Astrocyte (in vitro differentiated cells and primary cell): ENCODE results near the gene LTBP2. TPM values are rescaled to one million over a fixed set of nuclear protein-coding genes. Genes with fewer than 3 reads are reported as not detected.

ENCODE experiments used
- DNase-seq: peaks from one replicate; pipeline ENCODE4 v3.0.0-alpha.2; 2010; ENCODE audit warnings: low read depth
- FAIRE-seq: peaks from 2 replicates; lab custom pipeline; 2011; peaks lifted over from hg19 to GRCh38; lab: Jason Lieb, UNC
- H2AFZ ChIP-seq: 2 replicates; pipeline ENCODE4 v1.6.0; 2012; ENCODE audit warnings: low read depth, low read length, inconsistent platforms
- H3K27ac ChIP-seq: 2 replicates; pipeline ENCODE4 v1.5.1; 2011; ENCODE audit warnings: low read depth, low read length, inconsistent platforms
- H3K27me3 ChIP-seq: 2 replicates; pipeline ENCODE4 v1.6.0; 2011; ENCODE audit warnings: low read length, inconsistent platforms; ENCODE audit not compliant: insufficient read depth
- H3K36me3 ChIP-seq: 2 replicates; pipeline ENCODE4 v1.5.1; 2011; ENCODE audit warnings: low read length, inconsistent platforms; ENCODE audit not compliant: insufficient read depth
- H3K4me1 ChIP-seq: 2 replicates; pipeline ENCODE4 v1.5.1; 2011; ENCODE audit warnings: low read length, inconsistent platforms; ENCODE audit not compliant: insufficient read depth
- H3K4me2 ChIP-seq: 2 replicates; pipeline ENCODE4 v1.6.0; 2012; ENCODE audit warnings: low read length, inconsistent platforms
- H3K4me3 ChIP-seq: 2 replicates; pipeline ENCODE4 v1.5.1; 2011; ENCODE audit warnings: low read depth, mild to moderate bottlenecking, low read length, inconsistent platforms; ENCODE audit not compliant: insufficient read depth
- H3K79me2 ChIP-seq: 2 replicates; pipeline ENCODE4 v1.6.0; 2012; ENCODE audit warnings: mild to moderate bottlenecking, low read length, inconsistent platforms; ENCODE audit not compliant: insufficient read depth
- H3K9ac ChIP-seq: 2 replicates; pipeline ENCODE4 v1.6.0; 2012; ENCODE audit warnings: mild to moderate bottlenecking, low read length, inconsistent platforms
- H3K9me3 ChIP-seq: 2 replicates; pipeline ENCODE4 v1.5.1; 2012; ENCODE audit warnings: low read depth, mild to moderate bottlenecking, low read length, inconsistent platforms; ENCODE audit not compliant: insufficient read depth
- H4K20me1 ChIP-seq: 2 replicates; pipeline ENCODE4 v1.6.0; 2012; ENCODE audit warnings: low read length, inconsistent platforms; ENCODE audit not compliant: insufficient read depth
- H3K27ac Mint-ChIP-seq: one replicate; pipeline ENCODE4 v1.8.0; 2021; ENCODE audit warnings: mild to moderate bottlenecking, mixed read lengths; ENCODE audit not compliant: unreplicated experiment
- H3K27me3 Mint-ChIP-seq: one replicate; pipeline ENCODE4 v1.8.0; 2021; ENCODE audit warnings: low read depth, mixed read lengths; ENCODE audit not compliant: unreplicated experiment
- H3K36me3 Mint-ChIP-seq: one replicate; pipeline ENCODE4 v1.8.0; 2021; ENCODE audit warnings: low read depth, mixed read lengths; ENCODE audit not compliant: unreplicated experiment
- H3K4me1 Mint-ChIP-seq: one replicate; pipeline ENCODE4 v1.8.0; 2021; ENCODE audit warnings: low read depth, mixed read lengths; ENCODE audit not compliant: unreplicated experiment
- H3K4me3 Mint-ChIP-seq: one replicate; pipeline ENCODE4 v1.8.0; 2021; ENCODE audit warnings: mild to moderate bottlenecking, moderate library complexity, mixed read lengths; ENCODE audit not compliant: unreplicated experiment
- H3K9me3 Mint-ChIP-seq: one replicate; pipeline ENCODE4 v1.8.0; 2021; ENCODE audit warnings: mild to moderate bottlenecking, mixed read lengths; ENCODE audit not compliant: unreplicated experiment
- EZH2 ChIP-seq: IDR thresholded peaks from 2 replicates; pipeline ENCODE4 v1.6.1; 2012; ENCODE audit warnings: mild to moderate bottlenecking, low read length, inconsistent platforms; ENCODE audit not compliant: insufficient read depth
- total RNA-seq: library from RNA; stranded (reverse); gene quantifications from 2 replicates; pipeline ENCODE4 v1.2.1, GENCODE V29; 2021
- TF ChIP-seq, protein P1 (sequence below): IDR thresholded peaks from 2 replicates; pipeline ENCODE4 v1.5.1; 2011; ENCODE audit warnings: low read depth, mild to moderate bottlenecking, inconsistent platforms, low read length, moderate library complexity; ENCODE audit not compliant: insufficient read depth

LTBP2 gene
- total RNA-seq, 1 donor from 2014 or later = 162 TPM

DNA sequence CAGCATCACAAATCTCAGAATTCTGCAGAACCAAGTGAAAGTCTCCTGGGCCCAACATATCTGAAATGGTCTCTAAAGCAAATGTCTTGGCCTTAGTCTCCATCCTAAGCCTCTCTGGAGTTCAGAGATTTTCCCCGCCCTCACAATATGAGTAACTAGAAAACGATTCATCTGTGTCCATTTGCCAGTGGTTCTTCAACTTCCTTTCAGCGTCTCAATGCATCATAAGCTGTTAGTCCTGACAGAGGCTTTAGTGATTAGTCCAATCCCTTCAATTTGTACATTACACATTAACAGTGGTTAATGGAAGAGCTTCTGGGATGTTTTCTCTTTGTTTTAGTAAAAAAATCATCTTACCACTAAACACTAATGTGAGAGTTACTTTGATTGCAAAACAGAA, 136.4 kb downstream of the LTBP2 start:
- TF ChIP-seq EZH2 = no peak
- TF ChIP-seq, protein P1, sequence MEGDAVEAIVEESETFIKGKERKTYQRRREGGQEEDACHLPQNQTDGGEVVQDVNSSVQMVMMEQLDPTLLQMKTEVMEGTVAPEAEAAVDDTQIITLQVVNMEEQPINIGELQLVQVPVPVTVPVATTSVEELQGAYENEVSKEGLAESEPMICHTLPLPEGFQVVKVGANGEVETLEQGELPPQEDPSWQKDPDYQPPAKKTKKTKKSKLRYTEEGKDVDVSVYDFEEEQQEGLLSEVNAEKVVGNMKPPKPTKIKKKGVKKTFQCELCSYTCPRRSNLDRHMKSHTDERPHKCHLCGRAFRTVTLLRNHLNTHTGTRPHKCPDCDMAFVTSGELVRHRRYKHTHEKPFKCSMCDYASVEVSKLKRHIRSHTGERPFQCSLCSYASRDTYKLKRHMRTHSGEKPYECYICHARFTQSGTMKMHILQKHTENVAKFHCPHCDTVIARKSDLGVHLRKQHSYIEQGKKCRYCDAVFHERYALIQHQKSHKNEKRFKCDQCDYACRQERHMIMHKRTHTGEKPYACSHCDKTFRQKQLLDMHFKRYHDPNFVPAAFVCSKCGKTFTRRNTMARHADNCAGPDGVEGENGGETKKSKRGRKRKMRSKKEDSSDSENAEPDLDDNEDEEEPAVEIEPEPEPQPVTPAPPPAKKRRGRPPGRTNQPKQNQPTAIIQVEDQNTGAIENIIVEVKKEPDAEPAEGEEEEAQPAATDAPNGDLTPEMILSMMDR = no peak
- H3K27me3 Mint-ChIP-seq = peaks cover 2% of the 10 kb centered on the region
- Histone ChIP-seq H3K4me1 (peaks cover 9% of the 10 kb centered on the region), H3K9me3 (no peaks in the 10 kb centered on the region), H4K20me1 (no peaks in the 10 kb centered on the region), H3K27ac (no peak overlapping the region), H3K9ac (peak overlapping the region; percentile 31), H3K36me3 (no peaks in the 10 kb centered on the region), H3K79me2 (no peaks in the 10 kb centered on the region), H3K4me3 (no peak overlapping the region), H3K27me3 (no peaks in the 10 kb centered on the region), H2AFZ (no peak overlapping the region), H3K4me2 (peak overlapping the region; percentile 3)
- H3K4me1 Mint-ChIP-seq = peaks cover 19% of the 10 kb centered on the region
- H3K27ac Mint-ChIP-seq = no peak overlapping the region
- H3K4me3 Mint-ChIP-seq = no peak overlapping the region
- H3K36me3 Mint-ChIP-seq = peaks cover 8% of the 10 kb centered on the region
- DNase-seq (peak; percentile 69), FAIRE-seq (no peak)
- H3K9me3 Mint-ChIP-seq = no peaks in the 10 kb centered on the region

DNA sequence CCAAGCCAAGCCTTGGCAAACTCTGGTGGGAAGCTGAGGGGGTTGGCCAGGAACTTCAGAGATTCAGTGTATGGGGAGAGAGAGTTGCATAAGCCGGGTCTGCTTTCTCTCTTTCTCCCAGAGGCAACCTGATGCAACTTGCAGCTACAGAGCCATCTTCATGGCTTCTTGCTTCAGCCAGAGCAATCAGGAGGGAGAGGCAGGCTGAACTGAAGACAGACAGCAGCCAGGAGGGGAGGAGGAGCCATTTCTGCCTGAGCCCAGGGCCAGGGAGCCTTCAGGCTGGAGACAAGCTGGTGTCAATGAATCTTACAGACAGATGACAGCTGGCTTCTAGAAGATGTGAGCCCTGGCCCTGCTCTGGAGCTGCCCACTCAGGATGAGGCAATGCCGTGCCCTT, 137.7 kb downstream of the LTBP2 start:
- no peaks in the 10 kb centered on the region for H4K20me1 ChIP-seq
- H3K4me2 ChIP-seq = no peak overlapping the region
- DNase-seq (no peak), FAIRE-seq (no peak)
- Mint-ChIP-seq H3K27me3 (peaks cover 2% of the 10 kb centered on the region), H3K9me3 (no peaks in the 10 kb centered on the region), H3K36me3 (peaks cover 4% of the 10 kb centered on the region), H3K27ac (no peak overlapping the region), H3K4me3 (no peak overlapping the region), H3K4me1 (peaks cover 9% of the 10 kb centered on the region)
- no peak overlapping the region for H3K4me3 ChIP-seq
- TF ChIP-seq, protein P1 = no peak
- TF ChIP-seq EZH2 = no peak
- no peaks in the 10 kb centered on the region for H3K9me3 ChIP-seq
- no peaks in the 10 kb centered on the region for H3K27me3 ChIP-seq
- H2AFZ ChIP-seq = no peak overlapping the region
- H3K36me3 ChIP-seq = no peaks in the 10 kb centered on the region
- no peak overlapping the region for H3K9ac ChIP-seq
- no peak overlapping the region for H3K27ac ChIP-seq
- H3K79me2 ChIP-seq = no peaks in the 10 kb centered on the region
- peaks cover 9% of the 10 kb centered on the region for H3K4me1 ChIP-seq

DNA sequence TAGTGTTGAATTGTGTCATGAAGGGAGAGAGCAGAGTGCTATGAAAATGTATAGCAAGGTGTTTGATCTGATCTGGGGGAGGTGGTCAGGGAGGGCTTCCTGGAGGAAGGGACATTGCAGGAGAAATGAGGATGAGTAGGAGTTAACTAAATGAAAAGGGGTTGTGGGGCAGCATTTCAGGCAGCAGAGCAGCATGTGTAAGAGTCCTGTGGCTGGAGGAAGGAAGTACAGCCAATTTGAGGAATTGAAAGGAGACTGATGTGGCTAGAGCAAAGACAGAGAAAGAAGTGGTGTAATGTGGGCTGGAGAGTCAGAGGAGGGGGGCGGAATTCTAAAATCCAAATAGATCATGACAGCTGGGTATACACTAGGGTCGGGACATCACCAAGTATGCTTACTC, 139.4 kb downstream of the LTBP2 start:
- Histone ChIP-seq H3K4me3 (no peak overlapping the region), H3K27ac (no peak overlapping the region), H3K27me3 (no peaks in the 10 kb centered on the region), H3K9me3 (no peaks in the 10 kb centered on the region), H3K4me1 (peaks cover 9% of the 10 kb centered on the region), H3K4me2 (no peak overlapping the region), H3K36me3 (no peaks in the 10 kb centered on the region), H4K20me1 (no peaks in the 10 kb centered on the region), H3K9ac (no peak overlapping the region), H2AFZ (no peak overlapping the region), H3K79me2 (no peaks in the 10 kb centered on the region)
- H3K9me3 Mint-ChIP-seq = no peaks in the 10 kb centered on the region
- no peak overlapping the region for H3K4me3 Mint-ChIP-seq
- DNase-seq (no peak), FAIRE-seq (no peak)
- H3K36me3 Mint-ChIP-seq = peaks cover 4% of the 10 kb centered on the region
- TF ChIP-seq EZH2 = no peak
- TF ChIP-seq, protein P1 = no peak
- no peak overlapping the region for H3K27ac Mint-ChIP-seq
- H3K4me1 Mint-ChIP-seq = peaks cover 9% of the 10 kb centered on the region
- peaks cover 12% of the 10 kb centered on the region for H3K27me3 Mint-ChIP-seq
